Kidney (tissue), 14 donors: ENCODE data around the gene SLC31A1. TPM values are rescaled to one million over a fixed set of nuclear protein-coding genes. Genes with fewer than 3 reads are reported as not detected.

Source experiments
- DNase-seq, 5 donors: peaks; one replicate each; pipeline ENCODE4 v3.0.0-alpha.2; 2013 to 2020
- FAIRE-seq: peaks from 2 replicates; lab custom pipeline; 2012; peaks lifted over from hg19 to GRCh38; lab: Jason Lieb, UNC
- H3K27ac ChIP-seq, 2 donors: one replicate each; pipeline ENCODE4 v1.7.0; 2013; ENCODE audit warnings: low read depth in 2 of 2, low read length in 2 of 2, inconsistent platforms in 1 of 2
- H3K27me3 ChIP-seq: one replicate; pipeline ENCODE4 v1.7.1; 2013; ENCODE audit warnings: low read length, inconsistent platforms; ENCODE audit not compliant: control insufficient read depth, insufficient read depth
- H3K36me3 ChIP-seq, 3 donors: one replicate each; pipeline versions ENCODE4 v1.7.0 to v1.7.1; 2013; ENCODE audit warnings: low read length in 3 of 3, control low read depth in 1 of 3, inconsistent platforms in 1 of 3; ENCODE audit not compliant: insufficient read depth in 3 of 3, control insufficient read depth in 2 of 3
- H3K4me1 ChIP-seq, 3 donors: one replicate each; pipeline versions ENCODE4 v1.7.0 to v1.7.1; 2013; ENCODE audit warnings: low read length in 3 of 3, inconsistent platforms in 1 of 3, low read depth in 1 of 3; ENCODE audit not compliant: control insufficient read depth in 2 of 3, insufficient read depth in 2 of 3
- H3K4me3 ChIP-seq, 3 donors: one replicate each; pipeline versions ENCODE4 v1.7.0 to v1.8.1; 2013; ENCODE audit warnings: low read length in 3 of 3, control low read depth in 1 of 3, inconsistent platforms in 1 of 3
- H3K9ac ChIP-seq, 3 donors: one replicate each; pipeline versions ENCODE4 v1.7.0 to v1.7.1; 2013; ENCODE audit warnings: low read length in 3 of 3, control low read depth in 1 of 3, inconsistent platforms in 1 of 3
- H3K9me3 ChIP-seq, 3 donors: one replicate each; pipeline versions ENCODE4 v1.7.0 to v1.7.1; 2013; ENCODE audit warnings: low read length in 3 of 3, control low read depth in 1 of 3, inconsistent platforms in 1 of 3; ENCODE audit not compliant: control insufficient read depth in 2 of 3, insufficient read depth in 1 of 3
- CTCF ChIP-seq: IDR thresholded peaks from 3 replicates; pipeline ENCODE4 v1.5.1; 2012; ENCODE audit warnings: mild to moderate bottlenecking, moderate library complexity, borderline replicate concordance; ENCODE audit not compliant: insufficient read depth; ENCODE audit errors: extremely low read depth
- intact Hi-C: fragments of 100-400 bp; cut with DNase I; formaldehyde crosslinking; loops from one replicate; pipeline ENCODE4 v1.11.1; 2022
- polyA plus RNA-seq: library from polyadenylated mRNA; stranded (reverse); fragments of 350-450 nt; fragmentation: Illumina TruSeq; extraction: RNeasy Lipid Tissue Mini Kit (QIAGEN cat#74804); gene quantifications from one replicate; pipeline ENCODE4 v1.2.3, GENCODE V29; 2014; ENCODE audit warnings: low read depth, low replicate concordance; ENCODE audit not compliant: insufficient read depth
- total RNA-seq: library from RNA; stranded (reverse); fragmentation: NEBNext Ultra II Directional; extraction: Animal tissue kit (Norgen Biotek cat#: 25700); gene quantifications from one replicate; pipeline ENCODE4 v1.2.1, GENCODE V29; 2021
- donor health status: control.
- donor health status: control.
- donor health status: control.
- donor health status: control.
- donor health status: control.
- donor health status: DM: yes; HTN: yes; CAD: no.
- donor health status: Normal renal cell carcinoma (clear cell type).

Gene SLC31A1
- total and polyA plus RNA-seq, 2 donors from 2014 or later: 19.5 to 20.1 TPM

DNA sequence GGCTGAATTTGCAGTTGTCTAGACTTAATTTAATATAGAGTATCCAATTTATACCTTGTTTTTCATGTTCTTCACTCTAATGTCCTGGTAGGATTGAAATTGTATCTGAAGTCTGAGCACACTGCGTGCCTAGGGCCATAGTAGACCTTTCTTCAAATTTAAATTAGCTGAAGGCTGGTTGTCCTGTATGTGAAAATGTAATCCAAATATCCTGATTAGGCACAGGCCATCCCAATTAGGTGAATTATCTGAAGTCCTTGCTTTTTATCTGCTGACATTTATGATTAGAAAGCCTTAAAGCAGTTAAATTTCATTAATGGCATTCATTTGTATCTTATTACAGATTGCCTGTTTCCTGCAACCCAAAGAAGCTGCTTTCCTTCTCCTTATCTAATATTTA lies 33.6 kb downstream of the SLC31A1 start:
- Histone ChIP-seq H3K9me3 (no peaks in the 10 kb centered on the region), H3K36me3 (peaks cover 2 to 10% (median 10%) of the 10 kb centered on the region in 3 donors), H3K4me3 (no peak overlapping the region), H3K4me1 (no peaks in the 10 kb centered on the region), H3K27ac (no peak overlapping the region), H3K27me3 (no peaks in the 10 kb centered on the region), H3K9ac (no peak overlapping the region)
- FAIRE-seq (no peak), DNase-seq (no peak)
- no peak for TF ChIP-seq CTCF
- intact Hi-C loops: no loop called here

DNA sequence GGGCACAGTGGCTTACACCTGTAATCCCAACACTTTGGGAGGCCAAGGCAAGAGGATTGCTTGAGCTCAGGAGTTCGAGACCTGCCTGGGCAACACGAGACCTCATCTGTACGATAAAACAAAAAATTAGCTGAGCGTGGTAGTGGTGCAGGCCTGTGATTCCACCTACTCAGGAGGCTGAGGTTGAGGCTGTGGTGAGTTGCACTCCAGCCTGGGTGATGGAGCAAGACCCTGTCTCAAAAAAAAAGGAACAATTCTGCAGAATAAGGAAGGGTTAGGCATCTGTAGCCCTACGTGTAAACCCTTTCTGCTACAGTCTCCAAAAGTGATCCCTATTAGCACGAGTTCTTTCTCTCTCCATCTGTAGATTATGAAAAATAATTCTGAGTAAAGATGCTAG lies 34.1 kb downstream of the SLC31A1 start:
- intact Hi-C loops: no loop called here
- H3K36me3 ChIP-seq: peaks cover 2 to 14% (median 14%) of the 10 kb centered on the region in 3 donors
- no peak for DNase-seq

GRCh38 chr9:113257863-113258262 lies 36.5 kb downstream of the SLC31A1 start:
- Histone ChIP-seq H3K27ac (no peak overlapping the region), H3K4me1 (no peaks in the 10 kb centered on the region), H3K9ac (no peak overlapping the region), H3K9me3 (no peaks in the 10 kb centered on the region), H3K4me3 (no peak overlapping the region), H3K36me3 (peaks cover 2 to 16% (median 14%) of the 10 kb centered on the region in 3 donors), H3K27me3 (no peaks in the 10 kb centered on the region)
- no peak for TF ChIP-seq CTCF
- intact Hi-C loops: no loop called here
- DNase-seq (no peak), FAIRE-seq (no peak)

More for the DNA sequence above, 34.1 kb downstream of the SLC31A1 start:
- Histone ChIP-seq H3K9me3 (no peaks in the 10 kb centered on the region), H3K9ac (no peak overlapping the region), H3K4me3 (no peak overlapping the region), H3K4me1 (no peaks in the 10 kb centered on the region), H3K27me3 (no peaks in the 10 kb centered on the region), H3K27ac (no peak overlapping the region)
- TF ChIP-seq CTCF: no peak
- no peak for FAIRE-seq

DNA sequence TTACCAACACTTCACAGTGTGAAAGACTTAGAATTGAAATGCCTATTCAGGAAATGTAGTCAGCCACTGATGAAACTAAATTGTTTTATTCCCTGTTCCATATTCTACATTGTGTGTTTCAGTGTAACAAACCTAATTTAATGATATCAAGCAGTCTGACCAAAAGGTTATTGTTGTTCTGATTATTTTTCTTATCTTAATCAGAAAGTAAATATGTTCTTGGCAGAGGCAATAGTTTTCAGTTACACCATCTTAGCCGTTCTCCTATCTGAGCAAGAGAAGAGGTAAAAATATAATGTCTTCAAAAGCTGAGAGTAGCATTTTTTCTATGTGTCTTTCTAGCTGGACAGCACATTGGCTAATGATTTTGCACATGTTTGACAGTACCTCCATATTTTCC lies 36.9 kb downstream of the SLC31A1 start:
- H3K9ac ChIP-seq: no peak overlapping the region
- H3K36me3 ChIP-seq: peaks cover 2 to 16% (median 14%) of the 10 kb centered on the region in 3 donors
- FAIRE-seq (no peak), DNase-seq (no peak)
- H3K4me3 ChIP-seq: no peak overlapping the region
- TF ChIP-seq CTCF: no peak
- H3K4me1 ChIP-seq: no peaks in the 10 kb centered on the region
- no peaks in the 10 kb centered on the region for H3K9me3 ChIP-seq
- no peak overlapping the region for H3K27ac ChIP-seq
- intact Hi-C loops: no loop called here
- H3K27me3 ChIP-seq: no peaks in the 10 kb centered on the region
